Mucosa of descending colon (tissue), 3 donors: ENCODE results near the gene CELA1. TPM values are rescaled to one million over a fixed set of nuclear protein-coding genes. Genes with fewer than 3 reads are reported as not detected.

Experiments
- ATAC-seq: fragments of 200-7000 bp; cut with Tn5 transposase; one replicate; pipeline ENCODE4 v1.9.1; 2020; ENCODE audit warnings: mild to moderate bottlenecking, moderate library complexity
- DNase-seq, 3 donors: peaks; one replicate each; pipeline ENCODE4 v3.0.0-alpha.2; 2020
- H3K36me3 ChIP-seq: fragments of 200-600 bp; one replicate; pipeline ENCODE4 v1.8.0; 2021; ENCODE audit warnings: low read depth, mild to moderate bottlenecking
- H3K4me1 ChIP-seq: fragments of 200-600 bp; one replicate; pipeline ENCODE4 v1.8.0; 2021; ENCODE audit warnings: low read depth, mild to moderate bottlenecking
- H3K4me3 ChIP-seq: fragments of 200-600 bp; one replicate; pipeline ENCODE4 v1.8.0; 2021; ENCODE audit warnings: mild to moderate bottlenecking
- H3K9me3 ChIP-seq: fragments of 200-600 bp; one replicate; pipeline ENCODE4 v1.8.0; 2021; ENCODE audit warnings: mild to moderate bottlenecking
- CTCF ChIP-seq: fragments of 200-600 bp; IDR thresholded peaks from one replicate; pipeline ENCODE4 v1.8.0; 2022; ENCODE audit warnings: antibody characterized with exemption, mild to moderate bottlenecking
- intact Hi-C, 2 donors: fragments of 100-400 bp; cut with DNase I in 1 of 2; cut with micrococcal nuclease in 1 of 2; formaldehyde crosslinking; loops; one replicate each; pipeline versions ENCODE4 v1.11.0 to v1.11.1; 2022; cut with DNase I, micrococcal nuclease
- total RNA-seq, 3 donors: library from RNA; stranded (reverse); fragmentation: NEBNext Ultra II Directional in 2 of 3; extraction: Animal tissue kit (Norgen Biotek cat#: 25700) in 2 of 3; gene quantifications; one replicate each; pipeline versions ENCODE4 v1.2.1 to v1.2.4, GENCODE V29; 2021 to 2023
- donor health status: DM: no; HTN: no; CAD: no; lungs with moderate emphysema.
- donor health status: DM: no; HTN: no; CAD: no.
- donor health status: DM: no; HTN: yes; CAD: no.

CELA1 gene
- total RNA-seq, 3 donors from 2014 or later, result not detected

DNA sequence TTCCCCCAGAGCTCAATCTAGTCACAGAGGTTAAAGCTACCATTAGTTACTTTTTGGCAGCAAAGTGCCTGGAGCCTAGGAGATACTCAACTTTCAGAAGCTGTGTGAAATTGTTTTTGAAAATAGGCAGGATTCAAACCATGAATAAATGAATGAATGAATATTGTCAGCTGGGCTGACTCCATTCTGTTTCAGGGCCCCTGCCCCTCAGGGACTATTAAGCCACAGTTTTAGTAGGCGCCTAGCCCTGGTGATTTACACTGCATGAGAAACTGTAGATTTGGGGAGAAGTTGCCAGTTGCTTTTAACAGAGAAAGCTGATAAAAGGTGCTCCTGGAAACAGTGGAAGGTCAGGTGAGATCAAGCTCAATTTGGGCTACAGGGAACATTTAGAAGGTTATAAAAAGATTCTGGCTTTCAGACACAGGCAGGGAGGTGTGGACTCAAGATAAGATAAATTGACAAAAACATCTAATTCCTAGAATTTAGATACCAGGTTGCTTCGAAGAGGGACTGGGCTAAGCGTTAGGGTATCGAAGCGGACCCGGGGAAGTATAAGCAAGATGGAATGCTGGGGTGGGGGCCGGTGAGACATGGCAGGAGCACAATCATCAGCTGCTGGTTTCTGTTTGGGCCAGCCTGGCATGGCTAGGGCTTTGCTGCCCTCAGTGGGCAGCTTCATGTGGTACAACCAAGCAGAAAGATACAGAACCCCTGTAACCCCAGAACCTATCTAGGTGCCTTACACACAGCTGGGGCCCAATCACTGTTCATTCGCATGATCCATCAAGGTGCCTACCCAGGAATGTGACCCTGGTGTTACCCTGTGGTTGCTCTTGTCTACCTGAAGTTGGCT lies 14.9 kb upstream of the CELA1 start:
- ATAC-seq (no peak), DNase-seq (no peak)
- H3K4me1 ChIP-seq, result no peaks in the 10 kb centered on the region
- intact Hi-C loops, result no loop called here
- no peak for TF ChIP-seq CTCF
- H3K9me3 ChIP-seq, result no peaks in the 10 kb centered on the region
- H3K4me3 ChIP-seq, result no peak overlapping the region
- no peaks in the 10 kb centered on the region for H3K36me3 ChIP-seq

DNA sequence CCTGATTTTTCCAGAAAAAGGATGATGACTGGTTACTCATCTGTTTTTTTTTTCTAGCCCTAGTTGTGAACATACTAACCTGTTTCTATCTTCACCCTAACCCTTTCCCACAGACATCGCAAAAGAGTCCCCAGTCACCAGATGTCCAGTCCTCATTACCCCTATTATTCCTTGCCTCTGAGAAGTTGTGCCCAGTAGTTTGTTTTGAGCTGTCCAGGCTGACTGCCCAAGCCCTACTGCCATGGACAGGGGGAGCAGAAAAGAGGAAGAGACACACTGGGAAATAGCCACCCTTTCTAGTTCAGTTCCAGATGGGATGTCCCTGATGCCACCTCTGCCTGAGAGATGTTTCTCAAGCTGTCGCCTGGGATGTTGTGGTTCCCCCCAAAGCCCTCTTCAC lies 13.8 kb upstream of the CELA1 start:
- no peak overlapping the region for H3K4me3 ChIP-seq
- TF ChIP-seq CTCF, result no peak
- ATAC-seq, result no peak
- intact Hi-C loops, result no loop called here
- H3K9me3 ChIP-seq, result no peaks in the 10 kb centered on the region
- H3K36me3 ChIP-seq, result no peaks in the 10 kb centered on the region
- no peak for DNase-seq
- H3K4me1 ChIP-seq, result no peaks in the 10 kb centered on the region

- Histone ChIP-seq H3K4me1 (no peaks in the 10 kb centered on the region), H3K4me3 (no peak overlapping the region), H3K36me3 (no peaks in the 10 kb centered on the region), H3K9me3 (no peaks in the 10 kb centered on the region)
- no peak for ATAC-seq
- intact Hi-C loops, result no loop called here
- DNase-seq, result no peak
- no peak for TF ChIP-seq CTCF
These were observed 13.4 kb upstream of the CELA1 start for GRCh38 chr12:51359851-51360250.

- intact Hi-C loops, result no loop called here
- H3K4me1 ChIP-seq, result no peaks in the 10 kb centered on the region
- ATAC-seq (no peak), DNase-seq (no peak)
- TF ChIP-seq CTCF, result no peak
- no peaks in the 10 kb centered on the region for H3K36me3 ChIP-seq
- H3K9me3 ChIP-seq, result no peaks in the 10 kb centered on the region
- H3K4me3 ChIP-seq, result no peak overlapping the region
These were observed 12.0 kb upstream of the CELA1 start for GRCh38 chr12:51358496-51358895.

- H3K4me1 ChIP-seq, result no peaks in the 10 kb centered on the region
- no peaks in the 10 kb centered on the region for H3K9me3 ChIP-seq
- intact Hi-C loops, result no loop called here
- H3K4me3 ChIP-seq, result no peak overlapping the region
- no peaks in the 10 kb centered on the region for H3K36me3 ChIP-seq
- no peak for TF ChIP-seq CTCF
- ATAC-seq (peak; percentile 10), DNase-seq (no peak)
These were observed 11.0 kb upstream of the CELA1 start for GRCh38 chr12:51357374-51358047.
